HEK293T (cell line): ENCODE data around the gene PTPRO.
"Not testable (repeated sequence)": the region's sequence is repeated elsewhere in the genome, so short reads cannot be mapped to it uniquely, and the experiment has no call there.

Experiments
- CTCF ChIA-PET: fragments of 350-600 bp; formaldehyde crosslinking; extraction: SDS; loops from one replicate; lab custom pipeline; 2021; ENCODE audit warnings: antibody characterized with exemption, inconsistent platforms; lab: Yijun Ruan, JAX
- POLR2A ChIA-PET: fragments of 350-600 bp; formaldehyde crosslinking; extraction: SDS; loops from one replicate; lab custom pipeline; 2020; ENCODE audit warnings: antibody characterized with exemption, inconsistent platforms; lab: Yijun Ruan, JAX
- DNase-seq: peaks from one replicate; pipeline ENCODE4 v3.0.0; 2012; ENCODE audit warnings: mixed read lengths; ENCODE audit errors: extremely low spot score
- ARNT ChIP-seq: fragments of 450-650 bp; IDR thresholded peaks from 2 replicates; pipeline ENCODE4 v1.6.1; 2017; ENCODE audit warnings: mild to moderate bottlenecking
- BHLHE40 ChIP-seq: fragments of 450-650 bp; IDR thresholded peaks from 2 replicates; pipeline ENCODE4 v1.6.1; 2016; ENCODE audit warnings: mild to moderate bottlenecking, moderate library complexity, borderline replicate concordance
- CTBP1 ChIP-seq: fragments of 450-650 bp; IDR thresholded peaks from 2 replicates; pipeline ENCODE4 v1.6.1; 2016; ENCODE audit warnings: borderline replicate concordance
- ELF4 ChIP-seq: fragments of 450-650 bp; IDR thresholded peaks from 2 replicates; pipeline ENCODE4 v1.6.1; 2017; ENCODE audit warnings: antibody characterized with exemption
- FOXA1 ChIP-seq: fragments of 450-650 bp; IDR thresholded peaks from 2 replicates; pipeline ENCODE4 v1.6.1; 2016; ENCODE audit warnings: mild to moderate bottlenecking
- FOXK2 ChIP-seq: fragments of 450-650 bp; IDR thresholded peaks from 2 replicates; pipeline ENCODE4 v1.6.1; 2016; ENCODE audit warnings: mild to moderate bottlenecking
- FOXM1 ChIP-seq: fragments of 450-650 bp; IDR thresholded peaks from 2 replicates; pipeline ENCODE4 v1.6.1; 2017; ENCODE audit warnings: mild to moderate bottlenecking, borderline replicate concordance
- HDGF ChIP-seq: fragments of 450-650 bp; IDR thresholded peaks from 2 replicates; pipeline ENCODE4 v1.6.1; 2017; ENCODE audit warnings: antibody characterized with exemption, borderline replicate concordance
- L3MBTL2 ChIP-seq: fragments of 450-650 bp; conservative IDR thresholded peaks from 2 replicates; pipeline ENCODE4 v1.6.1; 2016; ENCODE audit warnings: mild to moderate bottlenecking
- LEF1 ChIP-seq: fragments of 450-650 bp; IDR thresholded peaks from 2 replicates; pipeline ENCODE4 v1.6.1; 2017; ENCODE audit warnings: mild to moderate bottlenecking, borderline replicate concordance
- NFRKB ChIP-seq: fragments of 450-650 bp; IDR thresholded peaks from 2 replicates; pipeline ENCODE4 v1.6.1; 2016; ENCODE audit warnings: mild to moderate bottlenecking, moderate library complexity
- PKNOX1 ChIP-seq: fragments of 450-650 bp; IDR thresholded peaks from 2 replicates; pipeline ENCODE4 v1.6.1; 2016
- SP1 ChIP-seq: fragments of 450-650 bp; IDR thresholded peaks from 2 replicates; pipeline ENCODE4 v1.6.1; 2017
- SUZ12 ChIP-seq: fragments of 450-650 bp; IDR thresholded peaks from 2 replicates; pipeline ENCODE4 v1.6.1; 2016; ENCODE audit warnings: mild to moderate bottlenecking
- TARDBP ChIP-seq: fragments of 450-650 bp; IDR thresholded peaks from 2 replicates; pipeline ENCODE4 v1.6.1; 2016
- ZNF384 ChIP-seq: fragments of 450-650 bp; IDR thresholded peaks from 2 replicates; pipeline ENCODE4 v1.6.1; 2016

PTPRO gene

GRCh38 chr12:15608941-15609340, 286.6 kb downstream of the PTPRO start:
- no peak for TF ChIP-seq PKNOX1
- no peak for TF ChIP-seq SP1
- TF ChIP-seq CTBP1: no peak
- TF ChIP-seq TARDBP: no peak
- TF ChIP-seq LEF1: no peak
- TF ChIP-seq FOXK2: no peak
- TF ChIP-seq SUZ12: no peak
- no peak for TF ChIP-seq ARNT
- no peak for TF ChIP-seq FOXM1
- no peak for TF ChIP-seq L3MBTL2
- TF ChIP-seq NFRKB: no peak
- no peak for DNase-seq
- ChIA-PET CTCF (interaction anchor here (1.1 kb wide), 1 partner anchor 24 kb away, joined by 3 read pairs; no protein-coding TSS in a partner anchor), POLR2A (no interaction called here)

DNA sequence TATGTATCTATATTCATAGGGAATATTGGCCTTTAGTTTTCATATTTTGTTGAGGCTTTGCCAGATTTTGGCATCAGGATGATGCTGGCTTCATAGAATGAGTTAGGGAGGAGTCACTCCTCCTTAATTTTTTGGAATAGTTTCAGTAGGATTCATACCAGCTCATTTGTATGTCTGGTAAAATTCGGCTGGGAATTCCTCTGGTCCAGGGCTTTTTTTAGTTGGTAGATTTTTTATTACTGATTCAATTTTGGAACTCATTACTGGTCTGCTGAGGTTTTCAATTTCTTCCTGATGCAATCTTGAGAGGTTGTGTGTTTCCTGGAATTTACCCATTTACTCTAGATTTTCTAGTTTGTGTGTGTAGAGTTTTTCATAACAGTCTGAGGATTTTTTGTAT, 291.7 kb downstream of the PTPRO start:
- ChIA-PET POLR2A (interaction anchor here (0.6 kb wide), 1 partner anchor 443 kb away, joined by 3 read pairs; no protein-coding TSS in a partner anchor), CTCF (no interaction called here)
- TF ChIP-seq BHLHE40 (no peak), SUZ12 (no peak), FOXA1 (no peak), SP1 (no peak), LEF1 (no peak), ELF4 (no peak), PKNOX1 (no peak), FOXK2 (no peak), FOXM1 (no peak), TARDBP (no peak), ARNT (no peak), HDGF (no peak), ZNF384 (no peak), L3MBTL2 (no peak), CTBP1 (no peak), NFRKB (no peak)
- DNase-seq: no peak

DNA sequence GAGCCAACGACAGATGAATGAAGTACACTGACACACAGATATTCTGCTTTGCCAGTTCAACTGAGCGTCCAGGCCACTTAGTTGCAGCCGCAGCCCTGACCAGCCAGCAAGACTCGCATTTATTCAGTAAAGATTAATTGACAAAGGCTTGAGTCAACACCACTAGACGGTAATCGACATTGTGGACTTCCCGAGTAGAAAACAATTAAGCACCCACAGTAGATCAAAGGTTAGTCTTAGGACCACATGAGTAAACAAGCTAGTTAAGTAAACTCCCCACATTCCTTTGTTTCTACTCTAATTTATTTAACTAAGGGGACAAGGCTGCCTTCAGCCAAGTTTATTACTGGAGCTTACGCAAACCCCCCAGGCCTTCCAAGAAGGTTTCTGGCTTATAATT, 294.2 kb downstream of the PTPRO start:
- DNase-seq, POLR2A ChIA-PET, CTCF ChIA-PET: not testable (repeated sequence)

DNA sequence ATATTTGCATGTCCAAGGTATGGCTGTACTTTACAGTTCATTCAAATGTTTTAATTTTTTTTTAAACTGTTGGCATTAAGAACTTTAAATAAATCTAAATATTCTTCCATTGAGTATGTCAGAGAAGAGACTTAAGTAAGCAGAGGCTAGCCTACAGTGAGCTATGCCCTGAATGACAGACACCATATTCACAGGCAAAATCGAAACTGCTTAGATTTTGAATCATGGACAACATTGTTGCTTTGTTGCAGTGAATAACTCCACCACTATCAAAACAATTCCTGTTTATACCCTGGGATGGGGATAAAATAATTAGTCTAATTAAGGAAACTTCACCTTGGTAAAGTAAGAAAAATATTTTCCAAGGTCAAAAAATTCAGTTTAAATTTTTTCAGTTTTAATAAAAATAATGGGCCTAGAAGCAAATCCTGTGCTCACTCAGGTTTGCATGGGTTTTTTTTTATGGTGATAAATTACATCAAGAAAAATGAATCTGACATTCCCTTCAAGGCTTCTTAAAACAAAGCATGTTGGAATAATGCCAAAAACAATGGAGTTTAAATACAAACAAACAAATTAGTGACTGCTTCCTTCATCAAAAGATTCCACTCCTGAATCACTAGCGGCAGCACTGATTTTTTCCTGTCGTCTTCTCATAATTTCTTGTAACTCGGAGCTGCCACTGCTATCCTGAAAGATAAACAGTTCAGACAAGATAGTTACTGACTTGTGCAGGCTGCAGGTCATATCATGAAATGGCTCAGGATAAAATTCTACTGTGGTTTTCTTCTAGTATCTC, 298.6 kb downstream of the PTPRO start:
- ChIA-PET POLR2A (no interaction called here), CTCF (no interaction called here)
- no peak for DNase-seq
- TF ChIP-seq L3MBTL2 (no peak), ZNF384 (no peak), CTBP1 (no peak), FOXA1 (no peak), TARDBP (no peak), HDGF (no peak), SP1 (no peak), FOXK2 (no peak), SUZ12 (no peak), ELF4 (no peak), ARNT (no peak), NFRKB (no peak), FOXM1 (no peak), PKNOX1 (no peak)

DNA sequence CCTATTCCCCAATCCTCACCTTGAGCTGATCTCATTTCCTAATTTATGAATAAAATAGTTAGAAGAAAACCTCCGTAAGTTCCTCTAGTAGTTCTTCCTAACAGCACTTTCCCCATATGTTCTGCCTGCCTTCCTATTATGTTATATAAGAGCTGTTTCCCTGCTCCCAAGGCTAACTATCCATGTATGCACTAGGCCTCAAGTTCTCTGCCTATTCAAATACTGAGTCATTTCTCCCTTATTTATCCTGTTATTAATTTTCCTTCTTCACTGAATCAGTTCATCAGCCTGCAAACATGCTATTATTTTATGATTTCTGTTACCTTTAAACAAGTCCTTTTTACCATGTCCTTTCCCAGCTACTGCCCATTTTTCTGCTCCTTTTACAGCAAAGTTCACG, 302.8 kb downstream of the PTPRO start:
- POLR2A ChIA-PET: no interaction called here
- no peak for DNase-seq
- TF ChIP-seq ZNF384: no peak
- no peak for TF ChIP-seq SP1
- TF ChIP-seq PKNOX1: no peak
- TF ChIP-seq FOXM1: no peak
- TF ChIP-seq ELF4: no peak
- no peak for TF ChIP-seq NFRKB
- no peak for TF ChIP-seq HDGF
- TF ChIP-seq CTBP1: no peak
- TF ChIP-seq FOXK2: no peak
- TF ChIP-seq ARNT: no peak
- TF ChIP-seq LEF1: no peak
- no peak for TF ChIP-seq TARDBP
- no peak for TF ChIP-seq SUZ12
- TF ChIP-seq BHLHE40: no peak
- no peak for TF ChIP-seq FOXA1
- TF ChIP-seq L3MBTL2: no peak
- CTCF ChIA-PET: no interaction called here
